GM04504 (cell line): ENCODE measurements around the gene SLC27A1.
"Not testable (repeated sequence)": the region's sequence is repeated elsewhere in the genome, so short reads cannot be mapped to it uniquely, and the experiment has no call there.

ENCODE experiments used
- DNase-seq: peaks from one replicate; pipeline ENCODE4 v3.0.0-alpha.2; 2012; ENCODE audit warnings: low read depth

Gene SLC27A1

GRCh38 chr19:17487284-17488121 is 17.2 kb downstream of the SLC27A1 start:
- DNase-seq = no peak

DNA sequence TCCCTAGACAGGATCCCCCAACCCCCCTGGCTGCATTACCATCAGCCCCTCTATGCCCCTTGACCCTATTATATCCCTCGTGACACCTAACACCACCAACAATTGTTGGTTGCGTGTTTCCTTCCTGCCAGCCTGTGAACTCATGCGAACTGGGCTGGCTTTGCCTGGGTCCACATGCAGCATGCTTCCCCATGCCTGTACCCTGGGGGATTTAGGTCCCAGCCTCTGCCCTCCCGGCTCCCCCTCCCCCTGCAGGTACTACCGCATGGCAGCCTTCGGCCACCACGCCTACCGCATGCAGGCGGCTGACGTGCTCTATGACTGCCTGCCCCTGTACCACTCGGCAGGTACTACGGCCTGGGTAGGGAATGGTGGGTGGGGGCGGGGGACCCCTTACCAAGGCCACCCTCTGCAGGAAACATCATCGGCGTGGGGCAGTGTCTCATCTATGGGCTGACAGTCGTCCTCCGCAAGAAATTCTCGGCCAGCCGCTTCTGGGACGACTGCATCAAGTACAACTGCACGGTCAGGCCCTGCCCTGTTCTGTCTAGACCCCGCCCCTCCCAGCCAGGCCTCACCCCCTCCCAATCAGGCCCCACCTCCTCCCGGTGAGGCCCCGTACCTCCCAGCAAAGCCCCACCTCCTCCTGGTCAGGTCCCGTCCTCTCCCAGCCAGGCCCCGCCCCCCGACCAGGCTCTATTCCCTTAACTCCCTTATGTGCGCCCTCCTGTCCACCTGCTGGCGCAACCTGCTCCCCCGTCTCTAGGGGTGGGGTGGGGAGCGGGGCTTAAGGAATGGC is 18.5 kb downstream of the SLC27A1 start:
- DNase-seq = no peak

GRCh38 chr19:17489392-17490030 is 19.2 kb downstream of the SLC27A1 start:
- DNase-seq = no peak

- no peak for DNase-seq
Measured at GRCh38 chr19:17490411-17490810, 20.1 kb downstream of the SLC27A1 start.

DNA sequence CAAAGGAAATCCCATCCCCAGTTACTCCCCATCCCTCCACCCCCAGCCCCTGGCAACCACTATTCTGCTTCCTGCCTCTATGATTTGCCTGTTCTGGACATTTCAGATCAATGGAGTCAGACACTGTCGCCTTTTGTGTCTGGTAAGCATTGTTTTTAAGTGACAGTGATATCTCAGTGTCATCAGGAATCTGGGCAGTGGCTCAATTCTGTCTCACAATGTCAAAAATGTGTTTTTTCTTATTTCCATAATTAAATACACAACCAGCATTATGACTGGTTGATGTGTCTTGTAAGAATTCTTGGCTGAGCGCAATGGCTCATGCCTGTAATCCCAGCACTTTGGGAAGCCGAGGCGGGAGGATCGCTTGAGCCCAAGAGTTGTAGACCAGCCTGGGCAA is 21.0 kb downstream of the SLC27A1 start:
- no peak for DNase-seq

DNA sequence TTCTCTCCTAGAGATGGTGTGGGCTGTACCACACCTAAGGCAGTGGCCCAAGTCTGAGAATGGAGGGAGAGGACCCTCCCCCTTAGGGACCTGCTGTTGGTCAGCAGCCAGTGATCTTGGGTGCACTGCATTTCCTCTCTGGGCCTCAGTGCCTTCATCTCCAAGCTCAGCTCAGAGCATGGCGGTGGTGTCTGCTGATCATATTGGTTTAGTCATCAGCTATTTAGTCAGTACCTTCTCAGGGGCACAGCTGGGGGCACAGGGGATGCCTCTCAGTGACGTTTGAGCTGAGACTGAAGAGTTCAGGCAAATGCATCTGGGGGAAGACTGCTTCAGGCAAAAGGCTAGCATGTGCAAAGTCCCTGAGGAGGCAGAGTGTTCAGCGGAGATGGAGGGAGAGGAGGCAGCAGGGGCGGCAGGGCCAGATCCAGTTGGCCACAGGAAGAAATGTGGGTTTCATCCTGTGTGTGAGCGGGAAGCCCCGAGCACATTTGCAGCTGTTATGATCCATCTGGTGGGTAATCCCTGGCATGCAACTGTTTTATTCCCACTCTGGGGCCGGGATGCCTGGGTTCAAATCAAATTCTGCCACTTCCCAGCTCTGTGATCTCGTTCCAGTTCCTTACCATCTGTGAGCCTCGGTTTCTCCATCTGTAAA is 25.4 kb downstream of the SLC27A1 start:
- DNase-seq = no peak

DNA sequence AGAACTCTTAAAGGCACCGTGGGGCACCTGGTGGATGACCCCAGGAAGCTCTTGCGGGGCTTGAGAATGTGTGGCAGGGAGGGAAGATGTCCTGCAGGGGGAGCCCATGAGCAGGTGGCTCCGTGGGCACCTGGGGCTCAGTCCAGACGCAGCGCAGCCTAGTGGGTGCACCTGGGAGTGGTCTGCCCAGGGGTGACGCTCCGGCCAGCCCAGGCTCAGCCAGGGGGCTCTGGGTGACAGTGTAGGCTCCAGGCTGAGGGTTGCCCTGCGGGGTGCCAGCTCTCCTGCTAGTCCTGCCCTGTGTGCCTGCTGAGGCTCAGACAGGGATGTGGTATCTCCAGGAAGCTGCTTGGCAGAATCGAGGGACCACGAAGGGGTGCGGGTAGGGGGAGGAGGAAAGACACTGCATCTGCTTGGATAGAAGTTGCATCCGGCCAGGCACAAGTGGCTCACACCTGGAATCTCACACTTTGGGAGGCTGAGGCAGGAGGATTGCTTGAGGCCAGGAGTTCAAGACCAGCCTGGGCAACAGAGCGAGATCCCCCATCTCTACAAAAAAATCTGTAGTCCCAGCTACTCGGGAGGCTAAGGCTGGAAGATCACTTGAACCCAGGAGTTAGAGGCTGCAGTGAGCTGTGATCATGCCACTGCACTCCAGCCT is 26.1 kb downstream of the SLC27A1 start:
- no peak for DNase-seq

- DNase-seq = no peak
Measured at GRCh38 chr19:17497149-17497798, 26.9 kb downstream of the SLC27A1 start.

DNA sequence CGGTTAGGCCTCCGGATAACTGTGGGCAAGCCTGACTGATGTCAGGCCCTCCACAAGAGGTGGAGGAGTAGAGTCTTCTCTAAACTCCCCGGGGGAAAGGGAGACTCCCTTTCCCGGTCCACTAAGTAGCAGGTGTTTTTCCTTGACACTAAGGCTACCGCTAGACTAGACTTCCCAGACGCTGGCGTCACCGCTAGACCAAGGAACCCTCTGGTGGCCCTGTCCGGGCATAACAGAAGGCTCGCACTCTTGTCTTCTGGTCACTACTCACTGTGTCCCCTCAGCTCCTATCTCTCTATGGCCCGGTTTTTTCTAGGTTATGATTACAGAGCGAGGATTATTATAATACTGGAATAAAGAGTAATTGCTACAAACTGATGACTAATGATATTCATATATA is 28.7 kb downstream of the SLC27A1 start:
- not testable (repeated sequence) for DNase-seq

DNA sequence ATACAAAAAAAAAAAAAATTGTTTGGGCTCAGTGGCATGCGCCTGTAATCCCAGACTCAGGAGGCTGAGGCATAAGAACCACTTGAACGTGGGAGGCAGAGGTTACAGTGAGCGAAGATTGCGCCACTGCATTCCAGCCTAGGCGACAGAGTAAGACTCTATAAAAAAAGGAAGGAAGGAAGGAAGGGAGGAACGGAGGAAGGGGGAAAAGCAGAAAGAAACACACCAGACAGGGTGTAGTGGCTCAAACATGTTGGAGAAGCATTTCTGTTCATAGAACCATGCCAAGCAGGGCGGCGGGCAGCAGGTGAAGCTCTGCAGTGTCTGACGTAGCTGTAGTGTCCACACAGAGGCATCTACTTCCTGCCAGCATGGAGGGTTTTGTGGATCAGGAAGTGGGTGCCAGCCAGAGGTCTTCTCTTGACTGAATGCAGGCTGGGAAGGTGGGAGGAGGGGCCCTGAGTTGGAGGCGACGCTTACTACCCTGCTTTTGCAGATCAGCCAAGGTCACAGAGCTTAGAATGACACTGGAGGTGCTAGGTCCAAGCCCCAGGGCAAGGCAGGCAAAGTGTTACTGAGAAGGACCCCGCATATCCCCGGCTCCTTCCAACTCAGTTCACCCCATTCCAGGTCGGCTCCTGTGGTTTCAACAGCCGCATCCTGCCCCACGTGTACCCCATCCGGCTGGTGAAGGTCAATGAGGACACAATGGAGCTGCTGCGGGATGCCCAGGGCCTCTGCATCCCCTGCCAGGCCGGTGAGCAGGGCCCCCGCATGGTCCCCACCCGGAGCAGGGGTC is 29.5 kb downstream of the SLC27A1 start:
- DNase-seq = no peak

GRCh38 chr19:17500447-17501198 is 30.3 kb downstream of the SLC27A1 start:
- no peak for DNase-seq

DNA sequence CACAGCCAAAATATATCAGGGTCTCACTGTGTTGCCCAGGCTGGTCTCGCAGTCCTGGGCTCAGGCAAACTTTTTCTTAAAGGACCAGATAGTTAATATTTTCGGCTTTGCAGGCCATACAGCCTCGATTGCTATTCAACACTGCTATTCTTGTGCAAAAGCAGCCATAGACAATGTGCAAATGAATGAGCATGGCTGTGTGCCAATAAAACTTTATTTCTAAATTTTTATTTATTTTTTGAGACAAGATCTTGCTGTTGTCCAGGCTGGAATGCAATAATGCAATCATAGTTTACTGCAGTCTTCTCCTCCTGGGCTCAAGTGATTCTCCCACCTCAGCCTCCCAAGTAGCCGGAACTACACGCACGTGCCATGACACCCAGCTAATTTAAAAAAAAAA is 32.9 kb downstream of the SLC27A1 start:
- DNase-seq = no peak

GRCh38 chr19:17504030-17504429 is 33.7 kb downstream of the SLC27A1 start:
- no peak for DNase-seq

DNA sequence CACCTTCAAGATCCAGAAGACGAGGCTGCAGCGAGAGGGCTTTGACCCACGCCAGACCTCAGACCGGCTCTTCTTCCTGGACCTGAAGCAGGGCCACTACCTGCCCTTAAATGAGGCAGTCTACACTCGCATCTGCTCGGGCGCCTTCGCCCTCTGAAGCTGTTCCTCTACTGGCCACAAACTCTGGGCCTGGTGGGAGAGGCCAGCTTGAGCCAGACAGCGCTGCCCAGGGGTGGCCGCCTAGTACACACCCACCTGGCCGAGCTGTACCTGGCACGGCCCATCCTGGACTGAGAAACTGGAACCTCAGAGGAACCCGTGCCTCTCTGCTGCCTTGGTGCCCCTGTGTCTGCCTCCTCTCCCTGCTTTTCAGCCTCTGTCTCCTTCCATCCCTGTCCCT is 34.1 kb downstream of the SLC27A1 start:
- no peak for DNase-seq

DNA sequence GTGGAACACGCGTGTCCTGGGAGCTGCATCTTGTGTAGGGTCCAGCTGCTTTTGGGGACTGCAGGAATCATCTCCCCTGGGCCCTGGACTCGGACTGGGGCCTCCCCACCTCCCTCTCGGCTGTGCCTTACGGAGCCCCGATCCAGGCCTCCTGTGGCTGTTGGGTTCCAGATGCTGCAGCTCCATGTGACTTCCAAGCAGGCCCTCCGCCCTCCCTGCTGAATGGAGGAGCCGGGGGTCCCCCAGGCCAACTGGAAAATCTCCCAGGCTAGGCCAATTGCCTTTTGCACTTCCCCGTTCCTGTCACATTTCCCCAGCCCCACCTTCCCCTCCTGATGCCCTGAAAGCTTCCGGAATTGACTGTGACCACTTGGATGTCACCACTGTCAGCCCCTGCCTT is 34.9 kb downstream of the SLC27A1 start:
- no peak for DNase-seq

DNA sequence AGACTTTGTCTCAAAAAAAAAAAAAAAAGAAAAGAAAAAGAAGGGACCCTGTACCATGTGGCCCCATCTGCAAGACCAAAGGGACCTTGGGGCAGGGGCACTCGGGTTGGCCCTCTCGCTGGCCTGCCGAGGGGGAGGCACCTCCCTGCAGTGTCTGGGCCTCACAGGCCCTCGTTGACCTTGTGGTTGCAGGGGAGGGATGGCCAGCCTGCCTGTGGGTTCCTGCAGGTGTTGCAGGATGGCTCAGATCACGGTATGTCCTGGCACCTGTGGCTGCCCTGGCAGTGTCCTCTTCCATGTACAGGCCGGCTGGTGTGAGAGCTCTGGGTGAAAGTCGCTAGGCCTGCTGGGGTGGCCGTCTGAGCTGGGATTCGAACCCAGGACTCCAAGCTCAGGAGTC is 36.4 kb downstream of the SLC27A1 start:
- DNase-seq = no peak

- DNase-seq = not testable (repeated sequence)
Measured at GRCh38 chr19:17508558-17508933, 38.2 kb downstream of the SLC27A1 start.

- DNase-seq = no peak
Measured at GRCh38 chr19:17510220-17510993, 40.1 kb downstream of the SLC27A1 start.
